Measurements from ENCODE around the gene E2F1. TPM values are rescaled to one million over a fixed set of nuclear protein-coding genes. Genes with fewer than 3 reads are reported as not detected.

The E2F1 gene
- total RNA-seq, 1 experiment from 2014 or later, result 44.2 TPM

DNA sequence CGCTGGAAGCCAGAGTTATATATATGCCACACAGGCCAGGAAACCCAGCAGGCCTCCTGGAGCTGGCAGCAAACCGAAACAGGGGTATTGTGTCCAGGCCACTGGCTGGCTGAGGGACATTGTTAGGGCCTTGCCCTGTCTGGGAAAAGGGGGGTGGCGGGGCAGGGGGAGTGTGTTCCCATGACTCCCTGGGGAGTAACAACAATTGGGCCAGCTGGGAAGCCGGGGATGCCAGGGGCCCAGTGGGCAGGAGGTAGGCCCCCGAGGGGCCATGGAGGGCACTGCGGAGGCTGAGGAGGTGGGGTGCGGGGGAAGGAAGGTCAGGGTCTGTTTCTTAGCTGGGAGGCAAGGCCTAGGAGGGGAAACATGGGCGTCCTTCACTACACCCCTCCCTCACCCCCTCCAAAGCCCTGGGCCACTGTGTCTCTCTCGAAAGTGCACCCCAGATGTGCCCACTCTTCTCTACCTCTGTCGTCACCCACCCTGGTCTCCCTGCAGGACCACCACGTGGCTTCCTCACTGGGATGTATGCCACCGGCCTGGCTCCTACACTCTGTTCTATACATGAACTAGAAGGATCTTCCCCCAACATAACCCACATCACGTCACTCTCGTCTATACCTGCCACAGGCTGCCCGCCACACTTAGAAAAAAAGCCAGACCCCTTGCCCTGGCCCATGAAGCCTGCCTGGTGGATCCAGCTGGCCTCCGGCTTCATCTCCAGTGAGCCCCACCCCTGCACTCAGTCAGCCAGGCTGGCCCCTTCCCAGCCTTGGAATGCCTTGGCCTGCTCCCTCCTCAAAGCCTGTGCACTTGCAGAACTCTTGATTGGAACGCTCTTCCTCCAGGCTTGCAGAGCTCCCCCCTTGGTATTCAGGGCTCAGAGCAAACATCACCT, 7.8 kb upstream of the E2F1 start:
- peaks cover 11% of the 10 kb centered on the region for H3K36me3 Mint-ChIP-seq
- ChIA-PET CTCF (interaction anchor here (0.8 to 1.4 kb wide), 3 partner anchors 26 to 38 kb away, joined by 3 to 6 read pairs (median 3); partner anchors contain the start of gene ZNF341), POLR2A (interaction anchor here (0.7 to 0.9 kb wide), 2 partner anchors 21 to 31 kb away, joined by 3 to 4 read pairs; no protein-coding TSS in a partner anchor)
- TF ChIP-seq, protein P1, sequence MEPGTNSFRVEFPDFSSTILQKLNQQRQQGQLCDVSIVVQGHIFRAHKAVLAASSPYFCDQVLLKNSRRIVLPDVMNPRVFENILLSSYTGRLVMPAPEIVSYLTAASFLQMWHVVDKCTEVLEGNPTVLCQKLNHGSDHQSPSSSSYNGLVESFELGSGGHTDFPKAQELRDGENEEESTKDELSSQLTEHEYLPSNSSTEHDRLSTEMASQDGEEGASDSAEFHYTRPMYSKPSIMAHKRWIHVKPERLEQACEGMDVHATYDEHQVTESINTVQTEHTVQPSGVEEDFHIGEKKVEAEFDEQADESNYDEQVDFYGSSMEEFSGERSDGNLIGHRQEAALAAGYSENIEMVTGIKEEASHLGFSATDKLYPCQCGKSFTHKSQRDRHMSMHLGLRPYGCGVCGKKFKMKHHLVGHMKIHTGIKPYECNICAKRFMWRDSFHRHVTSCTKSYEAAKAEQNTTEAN (CRISPR knock-in tag; IDR thresholded peaks at IDR 0.05), result no peak
- peak; percentile 72 for TF ChIP-seq ZNF423 (CRISPR knock-in tag; IDR thresholded peaks at IDR 0.05)
- no peak overlapping the region for H3K4me3 Mint-ChIP-seq
- peaks cover 20% of the 10 kb centered on the region for H3K27me3 Mint-ChIP-seq (ENCODE audit: low read depth)
- peaks cover 11% of the 10 kb centered on the region for H3K9me3 Mint-ChIP-seq
- ATAC-seq (peak; percentile 73), DNase-seq (ENCODE audit: low spot score) (peak; percentile 30)
- peaks cover 17% of the 10 kb centered on the region for H3K4me1 Mint-ChIP-seq
- peak overlapping the region; percentile 42; the same call in 1 of the 2 replicates for H3K27ac Mint-ChIP-seq

DNA sequence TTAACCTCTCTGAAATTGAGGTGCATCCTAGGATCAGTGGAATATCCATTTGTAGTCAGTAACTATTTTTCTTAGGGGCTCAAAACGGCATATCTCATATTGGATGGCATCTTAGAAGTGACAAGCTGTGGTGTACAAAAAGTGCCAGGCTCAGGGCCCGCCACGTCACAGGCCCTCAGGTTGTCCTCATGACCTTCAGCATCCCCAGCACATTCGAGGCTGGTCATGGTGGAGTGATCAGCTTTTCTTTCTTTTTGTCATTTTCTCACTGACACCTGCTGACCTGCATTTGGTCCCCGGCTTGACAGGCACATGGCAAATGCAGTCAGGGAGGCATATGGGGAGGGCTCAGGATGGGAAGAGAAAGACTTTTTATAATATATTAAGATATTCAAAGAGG, 7.1 kb upstream of the E2F1 start:
- Mint-ChIP-seq H3K4me1 (peaks cover 17% of the 10 kb centered on the region), H3K4me3 (no peak overlapping the region)
- CTCF ChIA-PET, result interaction anchor here (1.0 to 1.4 kb wide), 2 partner anchors 25 to 38 kb away, joined by 3 read pairs; partner anchors contain the start of gene ZNF341
- TF ChIP-seq TEAD1 (CRISPR knock-in tag; IDR thresholded peaks at IDR 0.05) (no peak), ELF4 (CRISPR knock-in tag; IDR thresholded peaks at IDR 0.05; ENCODE audit: low read depth) (no peak), ESRRA (CRISPR knock-in tag; IDR thresholded peaks at IDR 0.05; ENCODE audit: borderline replicate concordance) (no peak), NR2C2 (CRISPR knock-in tag; IDR thresholded peaks at IDR 0.05) (no peak), PRRX2 (CRISPR knock-in tag; IDR thresholded peaks at IDR 0.05) (no peak), SP1 (CRISPR knock-in tag; conservative IDR thresholded peaks at IDR 0.05) (no peak), ATF1 (CRISPR knock-in tag; IDR thresholded peaks at IDR 0.05) (no peak), RORB (CRISPR knock-in tag; IDR thresholded peaks at IDR 0.05) (no peak), IRF2 (CRISPR knock-in tag; IDR thresholded peaks at IDR 0.05; ENCODE audit: borderline replicate concordance, low read depth) (no peak)
- TF ChIP-seq, protein P2, sequence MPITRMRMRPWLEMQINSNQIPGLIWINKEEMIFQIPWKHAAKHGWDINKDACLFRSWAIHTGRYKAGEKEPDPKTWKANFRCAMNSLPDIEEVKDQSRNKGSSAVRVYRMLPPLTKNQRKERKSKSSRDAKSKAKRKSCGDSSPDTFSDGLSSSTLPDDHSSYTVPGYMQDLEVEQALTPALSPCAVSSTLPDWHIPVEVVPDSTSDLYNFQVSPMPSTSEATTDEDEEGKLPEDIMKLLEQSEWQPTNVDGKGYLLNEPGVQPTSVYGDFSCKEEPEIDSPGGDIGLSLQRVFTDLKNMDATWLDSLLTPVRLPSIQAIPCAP (CRISPR knock-in tag; IDR thresholded peaks at IDR 0.05), result no peak
- TF ChIP-seq, protein P3, sequence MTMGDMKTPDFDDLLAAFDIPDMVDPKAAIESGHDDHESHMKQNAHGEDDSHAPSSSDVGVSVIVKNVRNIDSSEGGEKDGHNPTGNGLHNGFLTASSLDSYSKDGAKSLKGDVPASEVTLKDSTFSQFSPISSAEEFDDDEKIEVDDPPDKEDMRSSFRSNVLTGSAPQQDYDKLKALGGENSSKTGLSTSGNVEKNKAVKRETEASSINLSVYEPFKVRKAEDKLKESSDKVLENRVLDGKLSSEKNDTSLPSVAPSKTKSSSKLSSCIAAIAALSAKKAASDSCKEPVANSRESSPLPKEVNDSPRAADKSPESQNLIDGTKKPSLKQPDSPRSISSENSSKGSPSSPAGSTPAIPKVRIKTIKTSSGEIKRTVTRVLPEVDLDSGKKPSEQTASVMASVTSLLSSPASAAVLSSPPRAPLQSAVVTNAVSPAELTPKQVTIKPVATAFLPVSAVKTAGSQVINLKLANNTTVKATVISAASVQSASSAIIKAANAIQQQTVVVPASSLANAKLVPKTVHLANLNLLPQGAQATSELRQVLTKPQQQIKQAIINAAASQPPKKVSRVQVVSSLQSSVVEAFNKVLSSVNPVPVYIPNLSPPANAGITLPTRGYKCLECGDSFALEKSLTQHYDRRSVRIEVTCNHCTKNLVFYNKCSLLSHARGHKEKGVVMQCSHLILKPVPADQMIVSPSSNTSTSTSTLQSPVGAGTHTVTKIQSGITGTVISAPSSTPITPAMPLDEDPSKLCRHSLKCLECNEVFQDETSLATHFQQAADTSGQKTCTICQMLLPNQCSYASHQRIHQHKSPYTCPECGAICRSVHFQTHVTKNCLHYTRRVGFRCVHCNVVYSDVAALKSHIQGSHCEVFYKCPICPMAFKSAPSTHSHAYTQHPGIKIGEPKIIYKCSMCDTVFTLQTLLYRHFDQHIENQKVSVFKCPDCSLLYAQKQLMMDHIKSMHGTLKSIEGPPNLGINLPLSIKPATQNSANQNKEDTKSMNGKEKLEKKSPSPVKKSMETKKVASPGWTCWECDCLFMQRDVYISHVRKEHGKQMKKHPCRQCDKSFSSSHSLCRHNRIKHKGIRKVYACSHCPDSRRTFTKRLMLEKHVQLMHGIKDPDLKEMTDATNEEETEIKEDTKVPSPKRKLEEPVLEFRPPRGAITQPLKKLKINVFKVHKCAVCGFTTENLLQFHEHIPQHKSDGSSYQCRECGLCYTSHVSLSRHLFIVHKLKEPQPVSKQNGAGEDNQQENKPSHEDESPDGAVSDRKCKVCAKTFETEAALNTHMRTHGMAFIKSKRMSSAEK (CRISPR knock-in tag; IDR thresholded peaks at IDR 0.05; ENCODE audit: borderline replicate concordance), result no peak
- TF ChIP-seq, protein P4, sequence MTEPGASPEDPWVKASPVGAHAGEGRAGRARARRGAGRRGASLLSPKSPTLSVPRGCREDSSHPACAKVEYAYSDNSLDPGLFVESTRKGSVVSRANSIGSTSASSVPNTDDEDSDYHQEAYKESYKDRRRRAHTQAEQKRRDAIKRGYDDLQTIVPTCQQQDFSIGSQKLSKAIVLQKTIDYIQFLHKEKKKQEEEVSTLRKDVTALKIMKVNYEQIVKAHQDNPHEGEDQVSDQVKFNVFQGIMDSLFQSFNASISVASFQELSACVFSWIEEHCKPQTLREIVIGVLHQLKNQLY (CRISPR knock-in tag; IDR thresholded peaks at IDR 0.05), result no peak
- TF ChIP-seq, protein P5, sequence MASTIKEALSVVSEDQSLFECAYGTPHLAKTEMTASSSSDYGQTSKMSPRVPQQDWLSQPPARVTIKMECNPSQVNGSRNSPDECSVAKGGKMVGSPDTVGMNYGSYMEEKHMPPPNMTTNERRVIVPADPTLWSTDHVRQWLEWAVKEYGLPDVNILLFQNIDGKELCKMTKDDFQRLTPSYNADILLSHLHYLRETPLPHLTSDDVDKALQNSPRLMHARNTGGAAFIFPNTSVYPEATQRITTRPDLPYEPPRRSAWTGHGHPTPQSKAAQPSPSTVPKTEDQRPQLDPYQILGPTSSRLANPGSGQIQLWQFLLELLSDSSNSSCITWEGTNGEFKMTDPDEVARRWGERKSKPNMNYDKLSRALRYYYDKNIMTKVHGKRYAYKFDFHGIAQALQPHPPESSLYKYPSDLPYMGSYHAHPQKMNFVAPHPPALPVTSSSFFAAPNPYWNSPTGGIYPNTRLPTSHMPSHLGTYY (CRISPR knock-in tag; IDR thresholded peaks at IDR 0.05), result no peak
- TF ChIP-seq, protein P6, sequence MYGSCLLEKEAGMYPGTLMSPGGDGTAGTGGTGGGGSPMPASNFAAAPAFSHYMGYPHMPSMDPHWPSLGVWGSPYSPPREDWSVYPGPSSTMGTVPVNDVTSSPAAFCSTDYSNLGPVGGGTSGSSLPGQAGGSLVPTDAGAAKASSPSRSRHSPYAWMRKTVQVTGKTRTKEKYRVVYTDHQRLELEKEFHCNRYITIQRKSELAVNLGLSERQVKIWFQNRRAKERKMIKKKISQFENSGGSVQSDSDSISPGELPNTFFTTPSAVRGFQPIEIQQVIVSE (CRISPR knock-in tag; IDR thresholded peaks at IDR 0.05; ENCODE audit: borderline replicate concordance), result no peak
- TF ChIP-seq, protein P7, sequence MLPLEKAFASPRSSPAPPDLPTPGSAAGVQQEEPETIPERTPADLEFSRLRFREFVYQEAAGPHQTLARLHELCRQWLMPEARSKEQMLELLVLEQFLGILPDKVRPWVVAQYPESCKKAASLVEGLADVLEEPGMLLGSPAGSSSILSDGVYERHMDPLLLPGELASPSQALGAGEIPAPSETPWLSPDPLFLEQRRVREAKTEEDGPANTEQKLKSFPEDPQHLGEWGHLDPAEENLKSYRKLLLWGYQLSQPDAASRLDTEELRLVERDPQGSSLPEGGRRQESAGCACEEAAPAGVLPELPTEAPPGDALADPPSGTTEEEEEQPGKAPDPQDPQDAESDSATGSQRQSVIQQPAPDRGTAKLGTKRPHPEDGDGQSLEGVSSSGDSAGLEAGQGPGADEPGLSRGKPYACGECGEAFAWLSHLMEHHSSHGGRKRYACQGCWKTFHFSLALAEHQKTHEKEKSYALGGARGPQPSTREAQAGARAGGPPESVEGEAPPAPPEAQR (CRISPR knock-in tag; IDR thresholded peaks at IDR 0.05), result no peak
- TF ChIP-seq, protein P8, sequence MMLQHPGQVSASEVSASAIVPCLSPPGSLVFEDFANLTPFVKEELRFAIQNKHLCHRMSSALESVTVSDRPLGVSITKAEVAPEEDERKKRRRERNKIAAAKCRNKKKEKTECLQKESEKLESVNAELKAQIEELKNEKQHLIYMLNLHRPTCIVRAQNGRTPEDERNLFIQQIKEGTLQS (CRISPR knock-in tag; conservative IDR thresholded peaks at IDR 0.05), result no peak

More for the DNA sequence above, 7.1 kb upstream of the E2F1 start:
- Mint-ChIP-seq H3K27ac (no peak overlapping the region), H3K9me3 (peaks cover 8% of the 10 kb centered on the region), H3K27me3 (ENCODE audit: low read depth) (peaks cover 22% of the 10 kb centered on the region), H3K36me3 (peaks cover 8% of the 10 kb centered on the region)
- POLR2A ChIA-PET, result interaction anchor here (0.9 kb wide), 1 partner anchor 30 kb away, joined by 4 read pairs; no protein-coding TSS in a partner anchor
- DNase-seq (ENCODE audit: low spot score) (no peak), ATAC-seq (no peak)

Data from WTC11 (cell line).